HepG2 (cell line): ENCODE measurements around the gene GAL3ST2.

Source experiments
- FOXK1 ChIP-seq: sonication (generic); formaldehyde crosslinking; IDR thresholded peaks from 2 replicates; pipeline ENCODE4 v1.4.0; 2020; ENCODE audit warnings: low read depth, missing genetic modification reagents, borderline replicate concordance
- KAT7 ChIP-seq: IDR thresholded peaks from 2 replicates; pipeline ENCODE4 v1.6.1; 2018; ENCODE audit warnings: borderline replicate concordance, missing compliant biosample characterization
- TFAP4 ChIP-seq: sonication (generic); IDR thresholded peaks from 2 replicates; pipeline ENCODE4 v1.6.1; 2016; ENCODE audit warnings: low read depth, borderline replicate concordance
- TF ChIP-seq, protein P1 (sequence below), 2 experiments: IDR thresholded peaks; 2 replicates each; pipeline ENCODE4 v1.6.1; 2011 to 2012; ENCODE audit warnings: low read length in 2 of 2, borderline replicate concordance in 1 of 2, low read depth in 1 of 2, mild to moderate bottlenecking in 1 of 2, moderate library complexity in 1 of 2
- TF ChIP-seq, protein P2 (sequence below): sonication (generic); formaldehyde crosslinking; IDR thresholded peaks from 2 replicates; pipeline ENCODE4 v1.5.0; 2020; ENCODE audit warnings: mild to moderate bottlenecking, missing genetic modification reagents

DNA sequence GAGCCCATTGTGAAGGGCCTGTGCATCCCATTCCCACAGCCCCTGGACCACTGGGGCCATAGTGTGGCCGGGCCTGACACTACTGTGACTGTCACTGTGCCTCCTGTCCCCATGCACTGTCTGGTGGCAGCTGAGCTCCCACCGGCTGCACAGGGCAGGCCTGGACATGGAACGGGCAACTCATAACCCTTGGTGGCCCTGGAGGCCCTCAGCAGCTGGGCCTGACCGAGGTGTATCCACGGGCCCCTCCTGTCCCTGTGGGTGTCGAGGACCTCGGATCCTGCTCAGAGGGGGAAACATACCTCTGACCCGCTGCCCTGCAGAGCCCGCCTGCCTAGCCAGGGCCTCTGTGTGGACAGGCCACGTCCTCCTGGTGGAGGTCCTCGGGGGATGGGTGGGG is 7.8 kb upstream of the GAL3ST2 start:
- TF ChIP-seq, protein P1, sequence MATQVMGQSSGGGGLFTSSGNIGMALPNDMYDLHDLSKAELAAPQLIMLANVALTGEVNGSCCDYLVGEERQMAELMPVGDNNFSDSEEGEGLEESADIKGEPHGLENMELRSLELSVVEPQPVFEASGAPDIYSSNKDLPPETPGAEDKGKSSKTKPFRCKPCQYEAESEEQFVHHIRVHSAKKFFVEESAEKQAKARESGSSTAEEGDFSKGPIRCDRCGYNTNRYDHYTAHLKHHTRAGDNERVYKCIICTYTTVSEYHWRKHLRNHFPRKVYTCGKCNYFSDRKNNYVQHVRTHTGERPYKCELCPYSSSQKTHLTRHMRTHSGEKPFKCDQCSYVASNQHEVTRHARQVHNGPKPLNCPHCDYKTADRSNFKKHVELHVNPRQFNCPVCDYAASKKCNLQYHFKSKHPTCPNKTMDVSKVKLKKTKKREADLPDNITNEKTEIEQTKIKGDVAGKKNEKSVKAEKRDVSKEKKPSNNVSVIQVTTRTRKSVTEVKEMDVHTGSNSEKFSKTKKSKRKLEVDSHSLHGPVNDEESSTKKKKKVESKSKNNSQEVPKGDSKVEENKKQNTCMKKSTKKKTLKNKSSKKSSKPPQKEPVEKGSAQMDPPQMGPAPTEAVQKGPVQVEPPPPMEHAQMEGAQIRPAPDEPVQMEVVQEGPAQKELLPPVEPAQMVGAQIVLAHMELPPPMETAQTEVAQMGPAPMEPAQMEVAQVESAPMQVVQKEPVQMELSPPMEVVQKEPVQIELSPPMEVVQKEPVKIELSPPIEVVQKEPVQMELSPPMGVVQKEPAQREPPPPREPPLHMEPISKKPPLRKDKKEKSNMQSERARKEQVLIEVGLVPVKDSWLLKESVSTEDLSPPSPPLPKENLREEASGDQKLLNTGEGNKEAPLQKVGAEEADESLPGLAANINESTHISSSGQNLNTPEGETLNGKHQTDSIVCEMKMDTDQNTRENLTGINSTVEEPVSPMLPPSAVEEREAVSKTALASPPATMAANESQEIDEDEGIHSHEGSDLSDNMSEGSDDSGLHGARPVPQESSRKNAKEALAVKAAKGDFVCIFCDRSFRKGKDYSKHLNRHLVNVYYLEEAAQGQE (IDR thresholded peaks at IDR 0.05; ENCODE audit: borderline replicate concordance in 1 of 2, low read depth in 1 of 2, low read length in 2 of 2): no peak
- TF ChIP-seq FOXK1 (CRISPR knock-in tag): no peak
- TF ChIP-seq, protein P2, sequence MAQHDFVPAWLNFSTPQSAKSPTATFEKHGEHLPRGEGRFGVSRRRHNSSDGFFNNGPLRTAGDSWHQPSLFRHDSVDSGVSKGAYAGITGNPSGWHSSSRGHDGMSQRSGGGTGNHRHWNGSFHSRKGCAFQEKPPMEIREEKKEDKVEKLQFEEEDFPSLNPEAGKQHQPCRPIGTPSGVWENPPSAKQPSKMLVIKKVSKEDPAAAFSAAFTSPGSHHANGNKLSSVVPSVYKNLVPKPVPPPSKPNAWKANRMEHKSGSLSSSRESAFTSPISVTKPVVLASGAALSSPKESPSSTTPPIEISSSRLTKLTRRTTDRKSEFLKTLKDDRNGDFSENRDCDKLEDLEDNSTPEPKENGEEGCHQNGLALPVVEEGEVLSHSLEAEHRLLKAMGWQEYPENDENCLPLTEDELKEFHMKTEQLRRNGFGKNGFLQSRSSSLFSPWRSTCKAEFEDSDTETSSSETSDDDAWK (CRISPR knock-in tag): no peak
- TF ChIP-seq TFAP4: no peak
- TF ChIP-seq KAT7 (CRISPR knock-in tag): no peak
